Stomach smooth muscle (tissue), 2 donors: ENCODE measurements around the gene PALS1.

Experiments
- H3K27ac ChIP-seq: one replicate; pipeline ENCODE4 v1.7.0; 2013; ENCODE audit warnings: mild to moderate bottlenecking, low read length, inconsistent platforms
- H3K27me3 ChIP-seq, 2 donors: one replicate each; pipeline ENCODE4 v1.7.0; 2013; ENCODE audit warnings: low read length in 2 of 2; ENCODE audit not compliant: insufficient read depth in 2 of 2, control insufficient read depth in 1 of 2
- H3K36me3 ChIP-seq, 2 donors: one replicate each; pipeline ENCODE4 v1.7.0; 2013; ENCODE audit warnings: low read length in 2 of 2; ENCODE audit not compliant: control insufficient read depth in 2 of 2, insufficient read depth in 2 of 2
- H3K4me1 ChIP-seq: one replicate; pipeline ENCODE4 v1.7.0; 2013; ENCODE audit warnings: low read length; ENCODE audit not compliant: control insufficient read depth, insufficient read depth
- H3K4me3 ChIP-seq, 2 donors: one replicate each; pipeline ENCODE4 v1.7.0; 2013; ENCODE audit warnings: low read length in 2 of 2
- H3K9ac ChIP-seq, 2 donors: one replicate each; pipeline ENCODE4 v1.7.0; 2013; ENCODE audit warnings: low read length in 2 of 2, mild to moderate bottlenecking in 1 of 2
- H3K9me3 ChIP-seq, 2 donors: one replicate each; pipeline ENCODE4 v1.7.0; 2013; ENCODE audit warnings: low read length in 2 of 2; ENCODE audit not compliant: control insufficient read depth in 2 of 2
- donor health status: healthy.
- donor health status: Pancreatic carcinoma.

PALS1 gene

DNA sequence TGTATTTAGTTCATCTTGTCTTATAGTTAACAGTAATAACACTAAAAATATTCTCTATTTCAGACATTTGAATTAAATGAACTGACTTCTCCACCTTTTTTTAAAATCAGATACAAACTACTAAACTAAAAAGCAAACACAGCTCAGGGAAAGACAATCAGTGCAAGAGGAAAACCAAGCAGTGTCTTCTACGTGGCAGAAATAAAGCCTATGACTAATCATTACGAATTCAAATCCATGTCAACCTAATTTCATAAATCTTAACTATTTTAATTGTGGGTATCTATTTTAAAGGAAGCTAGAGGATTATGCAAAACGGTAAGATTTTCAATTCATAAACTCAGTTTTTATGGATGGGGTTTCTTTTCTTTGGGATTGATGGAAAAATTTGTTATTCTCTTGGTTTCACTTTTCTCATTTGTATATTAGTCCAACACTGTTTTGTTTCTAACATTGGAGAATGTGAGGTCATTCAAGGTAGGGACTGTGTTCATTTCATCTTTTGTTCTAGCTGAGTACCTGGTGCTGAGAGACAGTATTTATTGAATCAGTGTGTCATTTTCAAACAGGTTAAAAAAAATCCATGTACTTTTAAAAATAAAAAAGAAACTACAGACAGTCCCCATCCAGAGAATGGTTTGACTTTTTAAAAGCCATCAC, 12.8 kb upstream of the PALS1 start:
- H3K4me1 ChIP-seq: peaks cover 13% of the 10 kb centered on the region
- H3K4me3 ChIP-seq: no peak overlapping the region
- no peaks in the 10 kb centered on the region for H3K36me3 ChIP-seq
- H3K9me3 ChIP-seq: no peaks in the 10 kb centered on the region
- H3K27me3 ChIP-seq: no peaks in the 10 kb centered on the region
- H3K9ac ChIP-seq: no peak overlapping the region
- H3K27ac ChIP-seq: no peak overlapping the region

DNA sequence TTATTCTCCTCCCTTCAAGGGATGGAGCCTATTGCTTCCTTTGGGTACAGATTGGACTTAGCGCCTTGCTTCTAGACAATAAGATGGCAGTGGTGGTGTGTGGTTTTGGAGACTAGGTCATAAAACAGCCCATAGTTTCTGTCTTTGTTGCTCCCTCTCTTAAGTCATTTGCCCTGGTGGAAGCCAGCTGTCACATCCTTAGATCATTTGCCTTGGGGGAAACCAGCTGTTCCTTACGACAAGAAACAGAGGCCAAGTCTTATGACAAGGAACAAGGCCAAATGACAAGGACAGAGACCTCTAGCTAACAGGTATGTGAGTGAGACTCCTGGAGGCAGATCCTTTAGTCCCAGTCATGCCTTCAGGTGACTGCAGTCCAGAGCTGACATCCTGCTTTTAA, 9.2 kb upstream of the PALS1 start:
- Histone ChIP-seq H3K27me3 (no peaks in the 10 kb centered on the region), H3K4me1 (peaks cover 13% of the 10 kb centered on the region), H3K27ac (peak overlapping the region; percentile 82), H3K9ac (peak overlapping the region in 1 of 2 donors; percentile 9), H3K36me3 (no peaks in the 10 kb centered on the region), H3K4me3 (peak overlapping the region in 1 of 2 donors; percentile 15), H3K9me3 (no peaks in the 10 kb centered on the region)

DNA sequence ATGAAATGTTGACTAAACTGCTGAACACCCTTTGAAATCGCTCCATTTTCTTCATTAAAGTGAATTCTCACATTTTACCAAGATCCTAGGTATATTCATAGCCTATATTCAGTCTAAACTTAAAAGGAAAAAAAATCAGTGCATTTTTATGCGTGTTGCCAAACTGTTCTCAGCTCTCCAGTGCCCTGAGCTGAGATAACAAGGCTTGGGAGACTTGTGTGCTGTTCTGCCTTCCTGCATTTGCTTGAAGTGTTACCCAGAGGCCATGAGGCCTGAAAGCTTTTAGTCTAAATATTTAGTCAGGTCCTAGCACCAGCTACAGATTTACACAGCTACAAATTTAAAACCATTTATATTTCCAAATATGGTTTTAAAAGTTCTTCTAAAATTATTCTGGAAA, 8.6 kb upstream of the PALS1 start:
- peak overlapping the region; percentile 82 for H3K27ac ChIP-seq
- H3K36me3 ChIP-seq: no peaks in the 10 kb centered on the region
- peak overlapping the region in 1 of 2 donors; percentile 15 for H3K4me3 ChIP-seq
- H3K4me1 ChIP-seq: peaks cover 13% of the 10 kb centered on the region
- no peaks in the 10 kb centered on the region for H3K27me3 ChIP-seq
- no peaks in the 10 kb centered on the region for H3K9me3 ChIP-seq
- H3K9ac ChIP-seq: peak overlapping the region in 1 of 2 donors; percentile 9

DNA sequence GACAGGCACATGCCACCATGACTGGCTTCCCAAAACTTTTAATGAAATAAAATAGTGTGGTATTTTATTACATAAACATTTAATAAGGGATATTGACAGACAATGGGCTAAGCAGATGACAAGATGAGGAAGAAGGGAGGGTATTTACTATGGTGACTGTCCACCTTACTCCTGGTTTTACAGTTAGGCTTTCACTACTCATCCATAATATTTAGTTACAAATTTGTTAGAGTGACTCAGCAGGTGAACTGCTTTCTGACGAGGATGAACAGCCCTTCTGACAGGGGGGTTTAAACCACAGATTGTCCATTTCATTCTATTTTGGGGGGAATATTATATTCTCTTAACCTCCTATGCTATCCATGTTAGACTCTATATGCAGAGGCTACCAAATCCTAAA, 3.6 kb upstream of the PALS1 start:
- no peaks in the 10 kb centered on the region for H3K36me3 ChIP-seq
- no peaks in the 10 kb centered on the region for H3K27me3 ChIP-seq
- H3K9me3 ChIP-seq: no peaks in the 10 kb centered on the region
- H3K9ac ChIP-seq: no peak overlapping the region
- no peak overlapping the region for H3K4me3 ChIP-seq
- no peak overlapping the region for H3K27ac ChIP-seq
- peaks cover 8% of the 10 kb centered on the region for H3K4me1 ChIP-seq

DNA sequence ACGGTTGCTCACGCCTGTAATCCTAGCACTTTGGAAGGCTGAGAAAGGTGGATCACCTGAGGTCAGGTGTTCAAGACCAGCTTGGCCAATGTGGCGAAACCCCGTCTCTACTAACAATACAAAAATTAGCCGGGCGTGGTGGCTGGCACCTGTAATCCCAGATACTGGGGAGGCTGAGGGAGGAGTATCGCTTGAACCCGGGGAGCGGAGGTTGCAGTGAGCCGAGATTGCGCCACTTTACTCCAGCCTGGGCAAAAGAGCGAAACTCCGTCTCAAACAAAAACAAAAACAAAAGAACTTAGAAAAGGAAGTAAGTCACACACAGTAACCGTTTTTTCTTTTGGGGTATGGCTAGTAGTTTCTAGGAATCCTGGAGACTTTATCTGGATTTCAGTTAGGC, 1.7 kb upstream of the PALS1 start:
- Histone ChIP-seq H3K9ac (no peak overlapping the region), H3K27me3 (no peaks in the 10 kb centered on the region), H3K4me1 (peaks cover 7% of the 10 kb centered on the region), H3K4me3 (no peak overlapping the region), H3K9me3 (no peaks in the 10 kb centered on the region), H3K36me3 (no peaks in the 10 kb centered on the region), H3K27ac (peak overlapping the region; percentile 88)

DNA sequence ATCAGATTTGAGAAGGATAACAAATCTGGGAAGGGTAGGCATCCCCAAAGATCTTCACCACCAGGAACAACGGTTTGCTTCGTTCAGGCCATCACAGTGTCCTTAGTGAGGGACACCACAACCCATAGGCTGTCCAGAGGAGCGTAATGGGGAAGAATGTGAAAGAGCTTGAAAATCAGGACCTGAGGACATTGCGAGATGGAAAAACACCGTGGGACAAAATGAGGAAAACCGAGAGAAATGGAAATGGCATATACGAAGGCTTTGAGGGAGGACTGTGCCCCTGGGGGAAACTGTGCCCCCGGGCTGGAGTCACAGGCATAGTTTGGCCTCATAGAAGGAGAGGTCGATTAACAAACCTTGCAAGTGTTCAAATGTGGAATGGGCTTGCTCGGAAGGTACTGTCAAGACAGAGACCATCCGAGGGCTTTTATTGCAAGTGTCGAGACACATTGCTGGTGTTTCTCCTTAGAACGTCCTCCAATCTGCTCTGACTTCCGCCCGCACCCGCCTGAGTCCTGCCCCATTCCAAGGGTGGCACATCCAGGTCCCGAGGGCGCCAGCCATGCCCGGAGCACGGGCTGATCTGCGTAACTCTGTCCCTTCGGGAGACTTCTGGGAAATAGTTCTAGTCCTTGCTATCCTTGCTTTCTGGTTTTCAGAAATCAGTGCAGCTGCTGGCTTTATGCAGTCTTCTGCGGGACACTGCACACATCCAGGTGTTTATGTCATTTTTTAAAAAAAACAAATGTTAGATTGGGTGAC, 885 bp upstream of the PALS1 start:
- Histone ChIP-seq H3K9me3 (no peaks in the 10 kb centered on the region), H3K27ac (peak overlapping the region; percentile 88), H3K4me1 (peaks cover 7% of the 10 kb centered on the region), H3K9ac (peak overlapping the region; percentile 78 to 89), H3K36me3 (no peaks in the 10 kb centered on the region), H3K4me3 (peak overlapping the region; percentile 62 to 84), H3K27me3 (no peaks in the 10 kb centered on the region)

DNA sequence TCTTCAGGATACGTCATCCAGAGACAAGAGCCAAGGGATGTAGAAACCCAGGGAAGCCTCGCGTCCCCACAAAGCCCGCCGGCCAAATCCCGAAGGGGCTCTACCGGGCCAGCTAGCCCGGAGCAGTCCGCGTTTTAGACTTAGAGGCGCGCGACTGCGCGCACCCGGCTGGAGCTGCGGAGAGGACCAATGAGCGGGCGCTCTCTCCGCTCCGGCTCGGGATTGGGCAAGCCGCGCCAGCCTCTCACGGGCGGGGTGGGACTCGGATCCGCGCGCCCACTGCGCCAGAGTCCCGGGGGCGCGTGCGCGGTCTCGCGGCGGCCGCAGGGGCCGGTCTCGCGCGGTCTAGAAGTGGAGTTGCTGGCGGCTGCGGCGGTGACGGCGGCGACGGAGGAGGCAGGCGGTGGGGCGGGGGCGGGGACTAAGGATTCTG, 241 bp upstream of the PALS1 start:
- Histone ChIP-seq H3K9ac (peak overlapping the region; percentile 78 to 89), H3K9me3 (no peaks in the 10 kb centered on the region), H3K36me3 (no peaks in the 10 kb centered on the region), H3K4me1 (peaks cover 7% of the 10 kb centered on the region), H3K27ac (peak overlapping the region; percentile 91), H3K4me3 (peak overlapping the region; percentile 81 to 84), H3K27me3 (no peaks in the 10 kb centered on the region)

DNA sequence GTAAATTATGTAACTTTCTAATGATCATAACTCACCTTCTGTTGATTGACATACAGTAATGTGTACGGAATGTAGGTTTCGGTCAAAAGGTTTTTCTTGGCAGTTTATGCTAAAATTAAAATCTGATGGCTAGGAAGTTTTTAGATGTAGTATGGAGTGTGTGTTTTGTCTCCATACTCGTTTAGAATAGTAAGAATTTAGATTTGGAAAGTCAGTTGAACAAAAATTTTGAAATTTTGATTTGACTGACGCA, 859 bp downstream of the PALS1 start:
- H3K27ac ChIP-seq: peak overlapping the region; percentile 91
- H3K4me3 ChIP-seq: peak overlapping the region; percentile 81 to 84
- H3K9me3 ChIP-seq: no peaks in the 10 kb centered on the region
- no peaks in the 10 kb centered on the region for H3K27me3 ChIP-seq
- H3K4me1 ChIP-seq: peaks cover 7% of the 10 kb centered on the region
- peak overlapping the region; percentile 51 to 77 for H3K9ac ChIP-seq
- no peaks in the 10 kb centered on the region for H3K36me3 ChIP-seq

DNA sequence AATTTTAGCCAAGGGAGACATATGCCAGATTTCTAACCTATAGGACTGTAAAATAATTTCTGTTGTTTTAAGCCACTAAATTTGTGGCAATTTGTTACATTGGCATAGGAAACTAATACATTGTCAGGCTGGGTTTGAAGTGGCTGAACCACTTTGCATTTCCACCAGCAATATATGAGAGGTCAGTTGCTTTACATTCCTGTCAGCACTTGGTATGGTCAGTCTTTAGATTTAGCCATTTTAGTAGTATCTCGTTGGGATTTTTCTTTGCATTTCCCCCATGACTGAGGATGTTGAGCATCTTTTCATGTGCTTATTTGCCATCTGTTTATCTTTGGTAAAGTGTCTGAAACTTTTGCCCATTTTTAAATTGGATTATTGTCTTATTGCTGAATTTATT, 3.9 kb downstream of the PALS1 start:
- H3K9me3 ChIP-seq: no peaks in the 10 kb centered on the region
- no peaks in the 10 kb centered on the region for H3K36me3 ChIP-seq
- no peak overlapping the region for H3K9ac ChIP-seq
- H3K27ac ChIP-seq: no peak overlapping the region
- no peak overlapping the region for H3K4me3 ChIP-seq
- no peaks in the 10 kb centered on the region for H3K27me3 ChIP-seq
- peaks cover 4% of the 10 kb centered on the region for H3K4me1 ChIP-seq

DNA sequence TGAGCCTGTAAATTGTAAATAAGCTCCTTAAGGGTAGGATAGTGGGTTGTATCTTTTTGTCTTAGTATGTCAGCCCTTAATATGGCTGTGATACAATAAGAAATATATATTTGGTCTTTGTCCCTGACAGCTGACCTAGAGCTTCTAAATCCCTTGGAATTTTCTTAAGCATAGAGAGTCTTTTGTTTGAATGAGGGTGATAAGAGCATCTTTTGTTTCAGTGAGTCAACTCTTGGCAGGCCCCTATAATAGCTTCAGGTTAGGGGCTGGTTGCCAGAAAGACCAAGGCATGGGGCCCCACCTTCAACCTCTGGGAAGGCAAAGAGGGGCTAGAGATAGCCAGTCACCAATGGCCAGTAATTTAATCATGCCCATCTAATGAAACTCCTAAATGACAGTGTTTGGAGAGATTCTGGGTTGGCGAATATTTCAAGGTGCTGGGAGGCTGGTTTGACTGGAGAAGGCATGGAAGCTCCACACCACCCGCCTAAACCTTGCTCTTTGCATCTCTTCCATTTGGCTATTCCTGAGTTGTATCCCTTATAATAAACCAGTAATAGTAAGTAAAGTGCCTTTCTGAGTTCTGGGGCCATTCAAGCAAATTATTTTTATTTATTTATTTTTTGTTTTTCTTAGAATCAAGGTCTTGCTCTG, 10.5 kb downstream of the PALS1 start:
- H3K27ac ChIP-seq: no peak overlapping the region

More for the DNA sequence above, 10.5 kb downstream of the PALS1 start:
- no peak overlapping the region for H3K9ac ChIP-seq
- H3K36me3 ChIP-seq: no peaks in the 10 kb centered on the region
- H3K9me3 ChIP-seq: no peaks in the 10 kb centered on the region
- no peak overlapping the region for H3K4me3 ChIP-seq
- no peaks in the 10 kb centered on the region for H3K4me1 ChIP-seq
- H3K27me3 ChIP-seq: no peaks in the 10 kb centered on the region
